ENCODE results near the gene ZNF45.
A peak's percentile ranks its signal among the peaks of the same experiment; 100 is the strongest.
"Not testable (repeated sequence)": the region's sequence is repeated elsewhere in the genome, so short reads cannot be mapped to it uniquely, and the experiment has no call there.

The ZNF45 gene

DNA sequence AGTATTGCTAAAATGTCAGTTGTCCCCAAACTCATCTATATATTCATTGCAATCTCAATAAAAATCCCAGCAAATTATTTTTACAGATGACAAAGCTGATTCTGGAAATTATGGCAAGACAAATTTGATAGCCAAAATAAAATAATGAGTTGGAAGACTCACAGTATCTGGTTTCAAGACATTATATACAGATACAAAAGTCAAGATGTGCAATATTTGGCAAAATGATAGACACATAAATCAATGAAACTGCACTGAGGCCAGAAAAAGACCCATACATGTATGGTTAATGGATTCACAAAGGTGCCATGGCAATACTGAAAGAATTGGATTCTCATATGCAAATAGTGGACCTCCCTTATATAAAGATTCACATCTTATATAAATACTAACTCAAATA is 24.2 kb downstream of the ZNF45 start:
- no peak for DNase-seq

DNA sequence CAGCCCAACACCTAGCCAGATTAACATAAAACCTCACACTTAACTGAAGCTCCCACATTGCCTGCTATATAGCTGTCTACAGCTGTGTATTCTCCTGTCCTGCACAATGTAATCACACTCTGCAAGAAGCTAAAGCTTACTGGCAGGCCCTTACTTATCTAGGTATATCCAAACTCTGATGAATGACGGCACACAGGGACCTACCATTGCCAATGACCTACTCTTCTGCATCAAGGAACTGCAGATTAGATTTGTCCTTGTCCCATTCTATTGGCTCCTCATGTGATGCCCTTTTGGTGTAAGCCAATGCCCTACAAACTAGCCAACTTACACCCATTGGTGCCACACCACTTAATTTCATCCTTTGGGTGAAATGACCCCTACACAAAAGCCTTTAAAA is 26.4 kb downstream of the ZNF45 start:
- DNase-seq = no peak

DNA sequence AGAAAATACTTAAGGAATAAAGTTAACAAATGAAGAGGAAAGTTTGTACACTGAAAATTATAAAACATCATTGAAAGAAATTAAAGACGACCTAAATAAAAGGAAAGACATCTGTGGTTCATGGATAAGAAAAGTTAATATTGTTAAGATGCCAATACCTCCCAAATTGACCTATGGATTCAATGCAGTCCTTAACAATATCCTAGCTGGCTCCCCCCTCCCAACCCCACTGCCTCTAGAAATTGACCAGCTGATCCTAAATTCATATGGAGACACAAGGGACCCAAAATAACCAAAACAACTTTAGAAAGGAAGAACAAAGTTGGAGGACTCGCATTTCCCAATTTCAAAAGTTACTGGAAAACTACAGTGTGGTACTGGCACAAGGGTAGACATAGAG is 28.3 kb downstream of the ZNF45 start:
- DNase-seq = no peak

GRCh38 chr19:43905897-43906296 is 29.2 kb downstream of the ZNF45 start:
- DNase-seq = no peak

DNA sequence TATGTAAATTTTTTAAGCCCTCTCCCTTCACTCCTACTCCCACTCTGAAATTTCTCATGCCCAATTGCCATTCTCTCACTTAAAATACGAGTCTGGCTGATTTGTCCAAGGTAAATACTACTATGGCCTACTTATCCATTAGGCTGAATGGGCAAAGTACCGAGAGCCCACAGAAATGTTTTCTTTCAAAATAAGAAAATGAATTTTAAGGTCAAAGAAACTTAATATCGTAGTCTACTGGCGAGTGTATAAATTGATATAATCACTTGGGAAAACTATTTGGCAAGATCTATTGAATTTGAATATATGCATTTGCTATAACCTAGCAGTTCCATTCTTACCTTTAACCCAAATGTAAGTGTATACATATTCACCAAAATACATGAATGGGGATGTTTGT is 32.7 kb downstream of the ZNF45 start:
- DNase-seq = no peak

DNA sequence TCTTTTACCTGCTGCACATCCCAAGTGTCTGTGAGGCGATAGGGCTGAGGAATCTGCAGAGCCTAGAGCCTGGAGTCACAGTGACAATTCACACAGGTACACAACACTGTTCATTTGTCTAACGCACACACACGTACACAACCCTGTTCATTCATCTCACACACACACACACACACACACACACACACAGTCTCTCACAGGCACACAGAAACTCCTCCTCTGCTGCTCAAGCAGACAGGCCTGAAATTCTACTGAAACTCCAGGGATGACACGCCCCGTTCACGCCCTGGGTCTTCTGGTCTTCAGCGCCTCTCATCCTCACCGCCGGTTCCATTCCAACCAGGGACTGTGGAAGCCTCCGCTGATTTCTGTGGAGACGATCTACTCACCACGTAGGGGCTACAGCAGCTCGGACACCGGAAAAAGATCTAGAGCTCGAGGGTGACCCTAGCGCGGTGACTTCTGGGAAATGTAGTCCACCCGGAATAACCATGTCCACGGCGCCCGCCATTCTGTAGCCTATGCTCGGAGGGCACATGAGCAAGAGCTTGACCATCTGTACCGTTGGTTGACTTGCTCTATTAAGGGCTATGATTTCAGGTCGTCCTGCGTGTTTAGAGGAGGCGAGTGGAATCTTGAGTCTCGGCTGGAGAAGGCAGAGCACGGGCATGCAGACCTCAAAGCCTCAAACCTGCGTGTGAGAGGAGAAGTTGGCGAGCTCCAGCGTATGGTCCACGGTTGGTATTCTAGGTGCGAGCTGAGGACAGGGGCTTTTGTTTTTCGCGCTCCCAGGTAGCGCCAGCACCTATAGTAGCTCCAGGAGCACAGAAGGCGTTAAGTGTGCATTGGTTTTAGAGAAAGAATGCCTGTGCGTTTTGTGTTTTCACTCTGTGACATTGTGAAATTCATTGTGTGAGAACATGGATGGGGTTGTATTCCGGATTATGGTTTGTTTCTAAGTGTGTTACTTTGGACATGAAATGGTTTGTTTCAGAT is 33.4 kb downstream of the ZNF45 start:
- peak; percentile 67 to 82 for DNase-seq

GRCh38 chr19:43895727-43896308 is 39.3 kb downstream of the ZNF45 start:
- DNase-seq = no peak

GRCh38 chr19:43883864-43884263 is 51.2 kb downstream of the ZNF45 start, which contains the start of gene ZNF404:
ZNF404 (minus strand) TSS chr19:43883964.
- DNase-seq = no peak

DNA sequence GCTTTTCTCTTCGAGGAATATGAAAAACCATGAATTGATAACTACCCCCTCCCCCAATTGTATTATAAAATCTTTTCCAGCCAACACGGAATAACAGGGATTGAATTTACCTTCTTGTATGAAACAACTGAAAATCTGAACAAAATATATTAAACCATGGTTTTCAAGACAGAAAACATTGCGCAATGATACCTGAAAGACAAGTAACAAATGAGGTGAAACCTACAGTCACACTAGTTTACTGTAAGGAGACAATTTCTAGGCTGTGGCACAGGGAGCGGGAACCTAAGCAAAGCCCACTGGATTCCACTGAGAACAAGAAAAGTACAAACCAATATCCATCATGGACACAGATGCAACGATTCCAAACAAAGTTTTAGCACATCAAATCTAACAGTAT is 54.6 kb downstream of the ZNF45 start:
- DNase-seq = no peak

DNA sequence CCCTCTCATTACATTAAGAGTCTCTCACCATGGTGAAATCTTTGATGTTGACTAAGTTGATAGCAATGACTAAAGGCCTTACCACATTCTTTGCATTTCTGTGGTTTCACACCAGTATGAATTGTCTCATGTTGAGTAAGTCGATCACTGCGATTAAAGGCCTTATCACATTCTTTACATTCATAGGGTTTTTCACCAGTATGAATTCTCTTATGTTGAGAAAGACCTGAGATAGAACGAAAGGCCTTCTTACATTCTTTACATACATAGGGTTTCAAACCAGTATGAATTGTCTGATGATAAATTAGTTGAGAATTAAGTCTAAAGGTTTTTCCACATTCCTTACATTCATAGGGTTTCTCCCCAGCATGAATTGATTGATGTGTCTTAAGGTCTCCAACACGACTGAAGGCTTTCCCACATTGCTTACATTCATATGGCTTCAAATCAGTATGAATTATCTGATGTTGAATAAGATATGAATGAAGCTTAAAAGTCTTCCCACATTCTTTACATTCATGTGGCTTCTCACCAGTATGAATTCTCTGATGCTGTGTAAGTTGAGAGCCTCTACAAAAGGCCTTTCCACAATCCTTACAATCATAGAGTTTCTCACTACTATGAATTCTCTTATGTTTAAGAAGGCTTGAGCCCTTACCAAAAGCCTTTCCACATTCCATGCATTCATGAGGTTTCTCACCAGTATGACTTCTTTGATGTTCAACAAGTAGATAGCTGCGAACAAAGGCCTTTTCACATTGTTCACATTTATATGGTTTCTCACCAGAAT is 62.3 kb downstream of the ZNF45 start:
- DNase-seq = no peak

DNA sequence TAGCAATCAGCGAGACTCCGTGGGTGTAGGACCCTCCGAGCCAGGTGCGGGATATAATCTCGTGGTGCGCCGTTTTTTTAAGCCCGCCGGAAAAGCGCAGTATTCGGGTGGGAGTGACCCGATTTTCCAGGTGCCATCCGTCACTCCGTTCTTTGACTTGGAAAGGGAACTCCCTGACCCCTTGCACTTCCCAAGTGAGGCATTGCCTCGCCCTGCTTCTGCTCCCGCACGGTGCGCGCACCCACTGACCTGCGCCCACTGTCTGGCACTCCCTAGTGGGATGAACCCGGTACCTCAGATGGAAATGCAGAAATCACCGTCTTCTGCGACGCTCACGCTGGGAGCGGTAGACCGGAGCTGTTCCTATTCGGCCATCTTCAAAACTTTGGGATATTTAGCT is 68.2 kb downstream of the ZNF45 start:
- DNase-seq = not testable (repeated sequence)
